Activated CD8-positive, alpha-beta T cell treated with anti-CD3 and anti-CD28 coated beads for 36 hours (primary cell): Measurements from ENCODE around the gene MFAP4. TPM values are rescaled to one million over a fixed set of nuclear protein-coding genes. Genes with fewer than 3 reads are reported as not detected.

Experiments
- ATAC-seq: fragments of 200-7000 bp; cut with Tn5 transposase; one replicate; pipeline ENCODE4 v1.10.0; 2021; ENCODE audit warnings: mild to moderate bottlenecking, moderate library complexity
- CTCF ChIA-PET: fragments of 350-600 bp; sonication (Branson Sonifier 250); formaldehyde crosslinking; loops from one replicate; lab custom pipeline; 2021; ENCODE audit warnings: antibody characterized with exemption; lab: Charles Lee
- POLR2A ChIA-PET: fragments of 350-600 bp; sonication (Branson Sonifier 250); formaldehyde crosslinking; loops from one replicate; lab custom pipeline; 2021; ENCODE audit warnings: antibody characterized with exemption; lab: Charles Lee
- DNase-seq: peaks from one replicate; pipeline ENCODE4 v3.0.0-alpha.2; 2020
- H3K27ac Mint-ChIP-seq: one replicate; pipeline ENCODE4 v1.8.0; 2021; ENCODE audit warnings: mild to moderate bottlenecking, mixed read lengths
- H3K27me3 Mint-ChIP-seq: one replicate; pipeline ENCODE4 v1.8.0; 2021; ENCODE audit warnings: mixed read lengths
- H3K36me3 Mint-ChIP-seq: one replicate; pipeline ENCODE4 v1.8.0; 2021; ENCODE audit warnings: low read depth, mixed read lengths
- H3K4me1 Mint-ChIP-seq: one replicate; pipeline ENCODE4 v1.8.0; 2021; ENCODE audit warnings: low read depth, mixed read lengths
- H3K4me3 Mint-ChIP-seq: one replicate; pipeline ENCODE4 v1.8.0; 2021; ENCODE audit warnings: mild to moderate bottlenecking, moderate library complexity, mixed read lengths
- H3K9me3 Mint-ChIP-seq: one replicate; pipeline ENCODE4 v1.8.0; 2021; ENCODE audit warnings: mixed read lengths
- CTCF ChIP-seq: fragments of 200-600 bp; IDR thresholded peaks from one replicate; pipeline ENCODE4 v1.8.0; 2022; ENCODE audit warnings: antibody characterized with exemption, mild to moderate bottlenecking
- intact Hi-C: fragments of 100-400 bp; cut with micrococcal nuclease; formaldehyde crosslinking; loops from one replicate; pipeline ENCODE4 v1.10.0; 2022
- total RNA-seq, 2 experiments: library from RNA; stranded (reverse); gene quantifications; one replicate each; pipeline ENCODE4 v1.2.3, GENCODE V29; 2021

Gene MFAP4
- total RNA-seq, 2 experiments from 2014 or later = 0.47 to 0.70 TPM

GRCh38 chr17:19410875-19411620 is 24.1 kb upstream of the MFAP4 start, which contains the start of gene RNF112:
TSS of gene RNF112 (plus strand) at chr17:19411232. CDS start at chr17:19411409, 177 bp downstream.
- intact Hi-C loops = no loop called here
- no peaks in the 10 kb centered on the region for H3K36me3 Mint-ChIP-seq
- TF ChIP-seq CTCF = no peak
- ATAC-seq = no peak
- DNase-seq = no peak
- ChIA-PET POLR2A (no interaction called here), CTCF (no interaction called here)
- no peaks in the 10 kb centered on the region for H3K27me3 Mint-ChIP-seq
- H3K4me1 Mint-ChIP-seq = no peaks in the 10 kb centered on the region
- H3K27ac Mint-ChIP-seq = no peak within 1 kb of the TSS
- H3K4me3 Mint-ChIP-seq = no peak within 1 kb of the TSS
- H3K9me3 Mint-ChIP-seq = no peaks in the 10 kb centered on the region

- H3K27me3 Mint-ChIP-seq = no peaks in the 10 kb centered on the region
- no peaks in the 10 kb centered on the region for H3K9me3 Mint-ChIP-seq
- no peak overlapping the region for H3K27ac Mint-ChIP-seq
- no peaks in the 10 kb centered on the region for H3K36me3 Mint-ChIP-seq
- CTCF ChIA-PET = no interaction called here
- no peaks in the 10 kb centered on the region for H3K4me1 Mint-ChIP-seq
- no peak overlapping the region for H3K4me3 Mint-ChIP-seq
- intact Hi-C loops = no loop called here
- no peak for TF ChIP-seq CTCF
- no peak for ATAC-seq
- DNase-seq = no peak
- POLR2A ChIA-PET = no interaction called here
These were observed 23.1 kb upstream of the MFAP4 start for GRCh38 chr17:19410091-19410490.

DNA sequence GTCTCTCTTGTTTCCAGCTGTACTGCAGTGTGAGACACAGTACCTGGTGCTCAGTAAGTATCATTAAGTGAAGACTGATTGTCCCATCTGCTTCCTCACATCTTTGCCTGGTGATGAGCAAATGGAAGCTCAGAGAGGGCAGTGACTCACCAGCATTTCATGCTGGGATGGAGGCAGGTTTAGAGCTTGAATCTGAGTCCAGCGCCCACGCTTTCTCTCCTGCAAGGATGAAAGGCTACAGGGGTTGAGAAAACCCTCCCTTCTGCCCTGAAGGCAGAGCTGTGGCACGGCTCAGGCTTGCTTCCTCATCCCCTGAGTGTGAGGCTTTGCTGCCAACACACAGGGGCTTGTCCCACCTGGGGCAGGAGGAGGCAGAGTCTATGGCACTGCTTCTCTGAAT is 22.5 kb upstream of the MFAP4 start:
- no peak for TF ChIP-seq CTCF
- ATAC-seq (peak; percentile 17), DNase-seq (no peak)
- H3K4me1 Mint-ChIP-seq = no peaks in the 10 kb centered on the region
- ChIA-PET POLR2A (no interaction called here), CTCF (no interaction called here)
- H3K36me3 Mint-ChIP-seq = no peaks in the 10 kb centered on the region
- no peak overlapping the region for H3K27ac Mint-ChIP-seq
- intact Hi-C loops = no loop called here
- H3K27me3 Mint-ChIP-seq = no peaks in the 10 kb centered on the region
- H3K4me3 Mint-ChIP-seq = no peak overlapping the region
- H3K9me3 Mint-ChIP-seq = no peaks in the 10 kb centered on the region

GRCh38 chr17:19409066-19409465 is 22.1 kb upstream of the MFAP4 start:
- ChIA-PET CTCF (no interaction called here), POLR2A (no interaction called here)
- no peaks in the 10 kb centered on the region for H3K9me3 Mint-ChIP-seq
- H3K27ac Mint-ChIP-seq = no peak overlapping the region
- no peak for TF ChIP-seq CTCF
- H3K4me1 Mint-ChIP-seq = no peaks in the 10 kb centered on the region
- DNase-seq (no peak), ATAC-seq (no peak)
- intact Hi-C loops = no loop called here
- H3K36me3 Mint-ChIP-seq = no peaks in the 10 kb centered on the region
- no peaks in the 10 kb centered on the region for H3K27me3 Mint-ChIP-seq
- H3K4me3 Mint-ChIP-seq = no peak overlapping the region

GRCh38 chr17:19408346-19408710 is 21.3 kb upstream of the MFAP4 start:
- CTCF ChIA-PET = interaction anchor here (1.5 kb wide), 1 partner anchor 45 kb away, joined by 4 read pairs; the partner anchor contains the start of gene B9D1

More at GRCh38 chr17:19408346-19408710, 21.3 kb upstream of the MFAP4 start:
- DNase-seq (no peak), ATAC-seq (no peak)
- Mint-ChIP-seq H3K4me3 (no peak overlapping the region), H3K36me3 (no peaks in the 10 kb centered on the region), H3K9me3 (no peaks in the 10 kb centered on the region), H3K4me1 (no peaks in the 10 kb centered on the region), H3K27ac (no peak overlapping the region), H3K27me3 (no peaks in the 10 kb centered on the region)
- TF ChIP-seq CTCF = no peak
- intact Hi-C loops = no loop called here
- POLR2A ChIA-PET = interaction anchor here (0.9 kb wide), 1 partner anchor 43 kb away, joined by 4 read pairs; no protein-coding TSS in a partner anchor
